HG03432 (cell line): ENCODE measurements around the gene SPOCK2.
"Not testable (repeated sequence)": the region's sequence is repeated elsewhere in the genome, so short reads cannot be mapped to it uniquely, and the experiment has no call there.

Experiments used
- ATAC-seq: cut with Tn5 transposase; IDR thresholded peaks from one replicate; pipeline ENCODE4 v1.9.1; 2021; ENCODE audit warnings: mild to moderate bottlenecking, moderate library complexity; ENCODE audit not compliant: unreplicated experiment

Gene SPOCK2

DNA sequence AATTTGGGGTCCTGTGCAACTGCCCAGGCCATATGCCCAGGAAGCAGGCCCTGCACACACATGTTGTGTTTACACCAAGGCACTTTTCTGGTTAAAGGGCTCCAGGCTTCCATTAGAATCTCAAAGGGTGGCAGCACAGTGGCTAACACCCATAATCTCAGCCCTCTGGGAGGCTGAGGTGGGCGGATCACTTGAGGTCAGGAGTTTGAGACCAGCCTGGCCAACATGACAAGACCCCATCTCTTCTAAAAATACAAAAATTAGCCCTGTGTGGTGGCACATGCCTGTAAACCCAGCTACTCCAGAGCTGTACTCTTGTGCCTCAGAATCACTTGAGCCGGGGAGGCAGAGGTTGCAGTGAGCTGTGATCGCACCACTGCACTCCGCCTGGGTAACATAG is 53.6 kb downstream of the SPOCK2 start:
- no peak for ATAC-seq

DNA sequence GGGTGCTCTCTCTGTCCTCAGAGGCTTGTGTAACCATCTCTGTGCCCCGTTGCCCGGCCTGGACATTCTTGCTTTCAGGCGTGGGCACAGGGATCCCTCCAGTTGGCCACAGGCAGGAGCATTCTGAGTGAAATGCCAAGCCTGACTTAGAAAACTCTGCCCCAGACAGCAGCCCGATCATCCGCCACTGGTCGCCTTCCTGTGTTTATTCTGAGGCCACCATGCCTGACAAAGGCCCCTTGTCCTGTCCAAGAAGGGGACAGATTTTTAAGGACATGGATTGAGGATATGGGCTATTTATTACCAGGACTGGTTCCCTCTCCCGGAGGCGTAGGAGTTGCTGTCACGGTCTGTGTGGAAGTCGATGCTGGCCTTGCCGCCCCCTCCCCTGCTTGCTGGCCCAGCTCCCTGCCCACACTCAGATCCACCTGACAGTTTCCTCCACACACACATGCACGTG is 54.3 kb downstream of the SPOCK2 start:
- no peak for ATAC-seq

DNA sequence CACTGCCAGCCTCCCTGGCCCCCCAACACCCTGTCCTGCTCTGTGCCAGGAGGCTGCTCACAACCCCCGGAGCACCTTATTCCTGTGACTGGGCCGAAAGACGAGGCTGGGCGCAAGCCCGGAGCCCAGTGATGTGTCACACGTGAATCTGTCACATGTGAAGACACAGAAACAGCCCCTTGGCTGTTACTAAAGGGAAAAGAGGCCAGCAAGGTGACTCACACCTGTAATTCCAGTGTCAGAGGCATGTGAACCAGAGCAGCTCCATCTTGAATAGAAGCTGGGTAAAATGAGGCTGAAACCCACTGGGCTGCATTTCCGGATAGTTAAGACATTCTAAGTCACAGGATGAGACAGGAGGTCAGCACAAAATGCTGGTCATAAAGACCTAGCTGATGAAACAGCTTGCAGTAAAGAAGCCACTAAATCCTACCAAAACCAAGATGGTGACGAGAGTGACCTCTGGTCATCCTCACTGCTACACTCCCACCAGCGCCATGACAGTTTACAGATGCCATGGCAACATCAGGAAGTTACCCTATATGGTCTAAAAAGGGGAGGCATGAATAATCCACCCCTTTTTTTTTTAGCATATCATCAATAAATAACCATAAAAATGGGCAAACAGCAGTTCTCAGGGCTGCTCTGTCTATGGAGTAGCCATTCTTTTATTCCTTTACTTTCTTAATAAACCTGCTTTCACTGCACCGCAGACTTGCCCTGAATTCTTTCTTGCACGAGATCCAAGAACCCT is 55.8 kb downstream of the SPOCK2 start:
- not testable (repeated sequence) for ATAC-seq

DNA sequence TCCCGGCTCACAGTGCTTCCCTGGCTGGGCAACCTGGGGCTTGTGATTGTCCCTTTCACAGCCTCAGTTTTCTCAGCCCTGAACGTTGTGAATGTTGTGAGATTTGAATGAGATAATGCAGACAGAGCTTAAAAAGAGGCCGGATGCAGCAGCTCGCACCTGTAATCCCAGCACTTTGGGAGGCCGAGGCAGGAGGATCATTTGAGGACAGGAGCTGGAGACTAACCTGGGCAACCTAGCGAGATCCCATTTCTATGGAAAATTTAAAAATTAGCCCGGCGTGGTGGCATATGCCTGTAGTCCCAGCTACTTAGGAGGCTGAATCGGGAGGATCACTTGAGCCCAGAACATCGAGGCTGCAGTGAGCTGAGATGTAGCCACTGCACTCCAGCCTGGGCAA is 56.6 kb downstream of the SPOCK2 start:
- no peak for ATAC-seq

DNA sequence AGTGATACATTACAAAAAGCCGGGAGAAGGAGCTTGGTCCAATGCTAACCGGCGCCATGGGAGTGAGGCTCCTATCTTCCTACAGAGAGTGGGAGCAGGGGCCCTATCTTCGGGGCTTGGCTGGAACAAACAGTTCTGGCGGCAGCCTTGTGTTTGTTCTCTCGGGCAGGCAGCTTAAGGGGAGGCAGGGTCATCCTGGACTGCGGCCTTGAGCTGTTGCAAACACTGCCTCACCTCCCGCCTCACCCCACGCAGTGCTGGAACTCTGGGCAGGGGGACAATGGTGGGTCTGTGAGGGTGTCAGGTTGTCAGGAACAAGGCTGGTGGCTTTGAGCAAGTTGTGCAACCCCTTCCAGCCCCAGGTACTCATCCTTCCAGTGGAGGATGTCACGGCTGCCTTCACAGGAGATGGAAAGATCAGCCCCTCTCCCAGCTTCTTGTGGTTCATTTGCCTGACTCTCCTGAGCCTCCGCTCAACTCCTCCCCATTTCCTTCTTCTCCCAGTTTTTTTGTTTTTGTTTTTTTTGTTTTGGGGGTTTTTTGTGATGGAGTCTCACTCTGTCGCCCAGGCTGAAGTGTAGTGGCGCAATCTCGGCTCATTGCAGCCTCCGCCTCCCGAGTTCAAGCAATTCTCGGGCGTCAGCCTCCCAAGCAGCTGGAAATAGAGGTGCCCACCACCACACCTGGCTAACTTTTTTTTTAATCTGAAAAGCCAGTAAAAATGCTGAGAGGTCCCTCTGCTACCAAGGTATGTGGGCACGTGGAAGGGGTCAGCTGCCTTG is 57.4 kb downstream of the SPOCK2 start:
- ATAC-seq = no peak

DNA sequence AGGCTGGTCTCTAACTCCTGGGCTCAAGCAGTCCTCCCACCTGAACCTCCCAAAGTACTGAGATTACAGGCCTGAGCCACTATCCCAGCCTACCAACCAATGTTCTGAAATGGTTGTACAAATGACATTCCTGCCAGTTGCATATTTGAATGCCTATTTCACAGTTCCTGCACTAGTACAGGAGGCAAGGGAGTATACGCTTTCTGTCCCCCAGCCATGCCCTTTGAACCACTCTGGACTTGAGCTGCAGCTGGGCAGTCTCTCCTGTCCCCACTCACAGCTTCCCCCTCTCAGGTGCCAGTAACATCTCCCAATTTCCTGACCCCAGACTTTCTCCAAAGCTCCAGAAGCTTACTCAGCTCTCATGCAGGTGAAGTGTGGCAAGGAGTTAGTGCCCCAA is 58.9 kb downstream of the SPOCK2 start:
- no peak for ATAC-seq

DNA sequence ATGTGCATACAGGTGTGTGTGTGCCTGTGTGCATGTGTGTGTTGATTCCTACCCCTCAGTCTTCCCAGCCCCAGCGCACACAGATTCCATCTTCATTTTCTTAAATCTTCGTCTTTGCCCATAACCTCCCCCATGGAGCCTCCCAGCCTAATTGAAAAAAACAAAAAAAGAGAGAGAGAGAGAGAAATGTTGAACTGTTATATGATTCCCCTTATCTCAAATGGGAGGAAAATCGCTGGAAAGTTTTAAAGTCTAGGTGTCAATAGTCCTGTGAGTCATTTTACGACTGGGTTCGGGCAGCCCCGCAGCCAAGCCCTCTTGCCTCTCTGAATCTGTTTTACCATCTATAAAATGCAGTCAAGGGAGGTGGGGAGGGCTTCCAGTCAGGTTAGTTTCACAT is 60.9 kb downstream of the SPOCK2 start:
- ATAC-seq = no peak

DNA sequence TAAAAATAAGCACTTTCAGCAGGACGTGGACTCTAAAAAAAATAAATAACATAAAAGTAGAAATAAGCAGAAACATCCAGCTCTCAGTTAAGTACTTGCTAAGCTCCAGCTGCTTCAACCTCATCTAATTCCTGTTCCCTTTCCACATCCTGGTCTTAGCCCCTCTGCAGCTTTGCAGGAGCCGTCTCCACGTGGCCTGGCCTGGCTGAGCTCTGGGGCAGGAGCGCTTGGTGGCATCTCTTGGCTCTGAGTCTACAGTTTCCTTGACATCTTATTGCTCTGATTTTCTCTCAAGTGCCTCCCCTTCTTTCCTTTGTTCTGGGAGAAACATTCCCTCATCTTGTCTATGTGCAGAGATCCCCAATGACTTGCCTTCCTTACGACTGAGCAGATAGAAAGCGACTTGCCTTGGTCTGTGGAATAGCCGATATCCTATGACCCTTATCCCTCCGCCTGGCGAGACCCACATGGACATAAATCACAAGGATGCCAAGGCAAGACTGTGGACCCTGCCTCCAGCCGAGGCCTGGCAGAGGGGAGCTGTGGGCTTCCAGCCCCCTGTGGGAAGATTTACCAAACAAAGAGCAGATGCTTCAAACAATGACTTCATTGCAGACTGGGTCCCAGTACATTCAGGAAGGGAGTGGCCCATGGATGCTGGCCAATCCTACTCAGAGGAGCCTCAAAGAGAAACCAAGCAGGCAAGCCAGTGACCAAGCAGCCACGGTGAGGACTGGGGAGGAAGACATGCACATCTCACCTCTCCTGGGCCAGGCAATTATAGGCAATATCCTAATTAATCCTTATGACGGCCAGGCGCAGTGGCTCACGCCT is 61.9 kb downstream of the SPOCK2 start:
- no peak for ATAC-seq

DNA sequence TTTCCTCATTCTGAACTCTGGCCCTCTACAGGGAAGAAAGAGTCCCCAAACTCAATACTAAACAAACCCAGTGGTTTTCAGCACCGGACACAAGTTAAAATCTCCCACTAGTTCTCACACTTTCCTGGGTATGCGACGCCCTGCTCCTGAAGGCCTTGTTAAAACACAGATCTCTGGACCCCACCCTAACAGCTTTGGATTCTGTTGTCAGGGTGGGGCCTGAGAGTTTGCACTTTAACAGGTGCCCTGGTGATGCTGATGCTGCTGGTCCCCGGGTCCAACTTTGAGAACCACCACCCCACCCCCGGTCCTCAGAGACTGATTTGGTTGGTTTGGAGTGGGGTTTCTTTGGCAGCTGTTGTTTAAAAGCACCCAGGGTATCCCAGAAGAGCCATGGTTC is 62.5 kb downstream of the SPOCK2 start:
- no peak for ATAC-seq

DNA sequence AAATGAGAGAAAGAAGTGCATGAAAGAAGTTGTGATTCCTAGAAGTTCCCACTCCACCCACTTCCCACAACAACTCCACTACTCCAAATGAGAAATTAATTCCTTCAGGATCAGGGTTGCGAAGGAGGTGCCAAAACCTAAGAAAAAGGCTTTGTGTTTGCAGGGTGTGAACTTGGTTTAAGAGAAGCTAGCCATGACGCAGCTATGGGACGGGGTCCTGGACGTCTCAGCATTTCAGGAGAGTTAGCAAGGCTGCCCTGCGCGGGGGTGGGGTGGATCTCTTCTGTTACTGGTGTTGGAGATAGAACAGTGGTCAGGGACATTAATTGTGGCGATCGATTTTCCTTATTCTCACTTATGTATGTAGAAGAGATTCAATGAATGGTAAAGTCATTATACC is 63.0 kb downstream of the SPOCK2 start:
- ATAC-seq = no peak

DNA sequence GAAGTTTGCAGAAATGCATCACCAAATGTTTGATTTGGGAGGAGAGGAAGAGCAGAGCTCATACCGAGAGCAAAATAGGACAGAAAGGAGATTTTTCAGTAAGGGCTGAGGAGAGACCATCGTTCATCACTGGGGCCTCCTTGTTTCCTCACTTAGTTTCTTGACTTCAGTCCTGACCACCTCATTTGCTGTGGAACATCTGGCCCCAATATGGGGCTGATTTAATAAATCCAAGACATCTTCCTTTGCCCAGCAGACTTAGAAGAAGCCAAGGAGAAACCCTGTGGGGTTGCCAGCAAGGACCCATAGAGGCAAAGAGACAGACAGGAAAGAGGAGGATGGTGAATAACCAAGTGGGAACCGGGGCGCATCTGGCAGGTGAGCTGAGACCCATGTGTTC is 63.8 kb downstream of the SPOCK2 start:
- ATAC-seq = no peak

DNA sequence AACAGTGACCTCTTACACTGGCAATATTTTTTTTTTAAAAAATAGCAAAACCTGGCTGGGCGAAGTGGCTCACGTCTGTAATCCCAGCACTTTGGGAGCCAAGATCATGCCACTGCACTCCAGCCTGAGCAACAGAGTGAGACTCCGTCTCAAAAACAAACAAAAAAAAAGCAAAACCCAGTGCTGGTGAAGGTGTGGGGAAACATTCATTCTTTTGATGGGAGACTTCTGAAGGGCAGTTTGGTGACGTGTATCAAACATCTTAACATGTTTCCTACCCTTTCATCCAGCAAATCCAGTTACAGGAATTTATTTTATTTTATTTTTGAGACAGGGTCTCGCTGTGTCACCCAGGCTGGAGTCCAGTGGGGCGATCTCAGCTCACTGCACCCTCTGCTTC is 66.1 kb downstream of the SPOCK2 start:
- ATAC-seq = no peak

DNA sequence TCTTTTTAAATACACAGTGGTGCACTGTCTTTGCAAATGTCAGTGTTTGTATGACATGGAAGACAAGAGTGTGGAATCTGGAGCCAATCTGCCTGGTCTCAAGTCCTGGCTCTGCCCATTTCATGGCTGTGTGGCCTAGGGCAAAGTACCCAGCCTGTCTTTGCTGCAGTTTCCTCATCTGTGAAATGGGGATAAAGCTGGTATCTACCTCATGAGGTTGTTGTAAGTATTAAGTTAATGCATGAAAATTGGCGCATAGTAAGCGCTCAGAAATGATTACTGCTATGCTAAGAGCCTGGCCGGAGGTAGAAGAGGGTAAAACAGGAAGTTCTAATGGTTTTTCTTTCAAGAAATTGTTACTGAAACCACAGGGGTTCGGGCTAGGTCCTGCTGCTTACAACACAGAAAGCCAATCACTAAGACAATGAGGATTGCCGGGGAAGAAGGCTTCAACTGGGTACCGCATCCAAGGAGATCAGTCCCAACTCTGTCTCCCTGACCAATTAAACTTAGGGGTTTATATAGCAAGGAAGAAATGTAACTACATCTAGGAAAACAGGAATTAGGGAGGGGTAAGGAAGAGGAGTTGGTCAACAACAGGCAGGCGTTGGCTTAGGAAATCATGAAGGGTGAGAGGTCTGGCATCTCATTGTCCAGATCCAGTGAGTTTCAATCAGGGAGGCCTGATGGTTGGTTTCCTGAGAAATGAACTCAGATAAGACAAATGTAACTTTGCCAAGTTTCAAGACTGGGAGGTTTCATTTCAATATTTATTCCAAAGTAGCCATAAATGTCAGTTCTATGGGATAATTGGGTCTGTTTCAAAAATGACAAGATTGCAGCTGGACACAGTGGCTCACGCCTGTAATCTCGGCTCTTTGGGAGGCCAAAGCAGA is 67.2 kb downstream of the SPOCK2 start:
- no peak for ATAC-seq

DNA sequence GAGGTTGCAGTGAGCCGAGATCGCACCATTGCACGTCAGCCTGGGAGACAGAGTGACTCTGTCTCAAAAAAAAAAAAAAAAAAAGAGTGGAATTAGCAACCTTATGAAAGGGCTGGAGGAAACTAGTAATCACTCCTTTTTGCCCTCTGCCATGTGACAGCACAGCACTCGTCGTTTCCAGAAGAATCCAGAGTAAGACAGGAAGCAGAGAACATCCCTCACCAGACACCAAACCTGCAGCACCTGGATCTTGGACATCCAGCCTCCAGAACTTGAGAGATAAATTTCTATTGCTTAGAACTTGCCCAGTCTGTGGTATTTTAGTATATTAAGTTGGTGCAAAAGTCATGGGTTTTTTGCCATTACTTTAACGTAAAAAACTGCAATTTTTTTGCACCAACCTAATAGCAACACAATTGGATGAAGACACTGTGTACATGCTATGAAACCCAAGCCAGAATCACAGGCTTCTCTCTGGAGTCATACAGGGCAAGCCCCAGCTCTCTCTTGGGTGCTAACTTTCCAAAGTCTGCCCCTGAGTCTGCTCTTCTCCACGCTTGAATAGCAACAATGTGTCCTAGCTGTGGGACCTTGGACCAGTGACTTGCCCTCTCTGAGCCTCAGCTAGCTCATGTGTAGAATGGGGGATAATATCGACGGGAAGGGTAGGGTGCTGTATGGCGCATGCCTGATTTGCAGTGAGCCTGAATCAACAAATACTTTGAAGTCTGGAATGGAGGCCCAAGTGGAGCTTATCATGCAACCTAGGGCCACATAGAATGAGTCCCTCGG is 69.1 kb downstream of the SPOCK2 start:
- ATAC-seq = no peak

DNA sequence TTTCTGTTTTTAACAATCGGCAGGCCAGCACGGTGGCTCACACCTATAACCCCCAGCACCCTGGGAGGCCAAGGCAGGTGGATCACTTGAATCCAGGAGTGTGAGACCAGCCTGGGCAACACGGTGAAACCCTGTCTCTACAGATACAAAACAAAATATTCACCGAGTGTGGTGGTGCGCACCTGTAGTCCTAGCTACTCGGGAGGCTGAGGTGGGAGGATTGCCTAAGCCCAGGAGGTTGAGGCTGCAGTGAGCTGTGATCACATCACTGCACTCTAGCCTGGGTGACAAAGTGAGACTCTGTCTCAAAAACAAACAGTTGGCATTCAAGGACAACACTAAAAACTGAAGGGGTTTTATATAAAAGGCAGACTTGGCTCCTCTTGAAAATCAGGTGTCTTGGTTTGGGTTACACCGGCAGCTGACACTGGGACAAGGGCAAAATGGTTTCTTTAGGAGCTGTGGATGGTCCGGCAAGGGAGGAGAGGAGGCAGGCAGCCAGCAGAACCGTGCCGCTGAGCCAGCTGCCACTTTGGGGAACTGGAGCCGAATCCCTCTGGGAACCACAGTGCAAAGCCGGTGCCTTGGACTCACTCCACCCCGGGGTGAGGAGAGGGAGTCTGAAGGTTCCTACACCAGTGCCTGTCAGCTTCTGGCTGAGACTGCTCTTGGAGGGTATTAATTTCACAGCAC is 71.6 kb downstream of the SPOCK2 start:
- ATAC-seq = no peak

DNA sequence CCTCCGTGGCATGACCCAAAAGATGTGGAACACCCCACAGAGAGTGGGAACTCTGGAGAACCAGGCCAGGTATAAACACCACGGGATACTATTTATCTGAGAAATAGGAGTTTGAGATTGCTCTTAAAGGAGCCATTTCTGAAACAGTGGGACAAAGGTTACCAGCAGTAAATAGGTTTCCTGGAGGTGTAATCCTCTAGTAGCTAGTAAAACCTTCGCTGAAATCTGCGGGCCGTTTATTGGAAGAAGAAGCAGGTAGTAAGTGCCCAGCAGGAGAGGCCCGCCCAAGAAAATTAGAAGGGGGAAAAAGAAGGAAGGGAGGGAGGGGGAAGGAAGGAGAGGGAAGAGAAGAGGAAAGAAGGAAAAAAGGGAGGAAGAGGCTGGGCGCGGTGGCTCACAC is 72.5 kb downstream of the SPOCK2 start:
- ATAC-seq = no peak

DNA sequence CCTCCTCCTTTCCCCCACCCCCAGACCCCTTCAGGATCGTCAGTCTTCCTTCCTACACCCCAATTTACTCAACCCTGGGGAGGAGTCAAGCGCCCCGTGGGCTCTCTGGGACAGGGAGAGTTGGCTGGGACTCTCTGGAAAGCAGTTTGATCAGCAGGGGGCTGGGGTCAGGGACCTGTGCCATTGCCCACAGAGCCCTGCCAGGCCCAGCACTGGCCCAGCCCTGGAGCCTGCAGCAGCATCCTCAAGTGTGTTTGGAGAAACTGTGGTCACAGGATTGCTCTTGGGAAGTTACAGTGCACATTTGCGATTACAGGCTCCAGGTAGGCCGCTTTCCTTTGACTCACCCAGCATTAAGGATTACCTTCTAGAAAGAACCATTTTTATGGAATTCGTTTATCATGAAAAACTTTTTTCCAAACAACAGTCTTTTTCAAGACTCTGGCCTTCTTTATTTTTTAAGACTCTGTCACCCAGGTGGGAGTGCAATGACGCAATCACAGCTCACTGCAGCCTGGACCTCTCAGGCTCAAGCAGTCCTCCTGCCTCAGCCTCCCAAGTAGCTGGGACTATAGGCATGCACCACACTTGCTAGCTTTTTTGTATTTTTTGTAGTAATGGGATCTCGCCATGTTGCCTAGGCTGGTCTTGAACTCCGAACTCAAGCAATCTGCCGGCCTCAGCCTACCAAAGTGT is 73.4 kb downstream of the SPOCK2 start:
- ATAC-seq = no peak

DNA sequence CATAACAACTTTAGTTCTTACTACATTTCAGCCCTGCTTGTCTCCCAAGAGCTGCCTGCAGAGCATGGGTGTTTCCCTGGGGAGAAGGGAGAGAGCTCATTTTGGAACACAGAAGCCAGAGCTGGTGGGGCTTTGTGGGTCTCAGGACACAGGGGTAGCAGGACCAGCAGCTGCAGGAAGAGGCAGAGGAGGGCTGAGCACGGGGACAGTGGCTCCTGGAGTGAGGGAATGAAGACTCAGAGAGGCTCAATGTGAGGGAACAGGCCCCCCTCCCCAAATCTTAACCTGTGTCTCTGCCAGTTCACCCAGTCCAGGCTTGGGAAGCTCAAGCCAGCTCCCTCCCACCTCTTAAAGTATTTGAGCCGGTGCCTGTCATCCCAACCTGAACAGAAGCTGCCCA is 74.2 kb downstream of the SPOCK2 start:
- ATAC-seq = no peak
